MM.1S (cell line): ENCODE measurements around the gene FAM90A26.
"Not testable (repeated sequence)": the region's sequence is repeated elsewhere in the genome, so short reads cannot be mapped to it uniquely, and the experiment has no call there.

Experiments used
- DNase-seq: peaks from one replicate; pipeline ENCODE4 v3.0.0-alpha.2; 2015
- H2AFZ ChIP-seq: fragments of 300-600 bp; sonication (generic); 2 replicates; pipeline ENCODE4 v1.6.0; 2016; ENCODE audit warnings: antibody characterized with exemption, low read length
- H3F3A ChIP-seq: fragments of 300-600 bp; sonication (generic); 2 replicates; pipeline ENCODE4 v1.6.1; 2016; ENCODE audit warnings: mild to moderate bottlenecking, antibody characterized with exemption, low read length, moderate library complexity, mixed read lengths; ENCODE audit not compliant: insufficient read depth
- H3K27ac ChIP-seq: fragments of 300-600 bp; sonication (generic); 2 replicates; pipeline ENCODE4 v1.5.1; 2016; ENCODE audit warnings: mild to moderate bottlenecking, low read length
- H3K27me3 ChIP-seq: fragments of 300-600 bp; sonication (generic); replicated peaks from 2 replicates; pipeline ENCODE4 v1.6.0; 2016; ENCODE audit warnings: low read length; ENCODE audit not compliant: insufficient read depth
- H3K36me3 ChIP-seq: fragments of 300-600 bp; sonication (generic); replicated peaks from 2 replicates; pipeline ENCODE4 v1.6.1; 2016; ENCODE audit warnings: mild to moderate bottlenecking, low read length, mixed read lengths; ENCODE audit not compliant: insufficient read depth
- H3K4me1 ChIP-seq: fragments of 300-600 bp; sonication (generic); 2 replicates; pipeline ENCODE4 v1.6.1; 2016; ENCODE audit warnings: low read length, mixed read lengths
- H3K4me2 ChIP-seq: fragments of 300-600 bp; sonication (generic); 2 replicates; pipeline ENCODE4 v1.6.0; 2016; ENCODE audit warnings: low read depth, low read length
- H3K4me3 ChIP-seq: fragments of 300-600 bp; sonication (generic); 2 replicates; pipeline ENCODE4 v1.5.1; 2016; ENCODE audit warnings: low read length, mixed read lengths
- H3K79me2 ChIP-seq: fragments of 300-600 bp; sonication (generic); 2 replicates; pipeline ENCODE4 v1.6.1; 2016; ENCODE audit warnings: mixed run types, low read length, mixed read lengths
- H3K9ac ChIP-seq: fragments of 300-600 bp; sonication (generic); 2 replicates; pipeline ENCODE4 v1.6.1; 2016; ENCODE audit warnings: low read length, mixed read lengths
- H3K9me2 ChIP-seq: fragments of 300-600 bp; sonication (generic); replicated peaks from 2 replicates; pipeline ENCODE4 v1.6.1; 2016; ENCODE audit warnings: mild to moderate bottlenecking, low read length, mixed read lengths; ENCODE audit not compliant: insufficient read depth
- H3K9me3 ChIP-seq: fragments of 300-600 bp; sonication (generic); replicated peaks from 2 replicates; pipeline ENCODE4 v1.6.1; 2016; ENCODE audit warnings: mild to moderate bottlenecking, low read length, mixed read lengths; ENCODE audit not compliant: insufficient read depth
- H4K20me1 ChIP-seq: fragments of 300-600 bp; sonication (generic); 2 replicates; pipeline ENCODE4 v1.6.1; 2016; ENCODE audit warnings: mild to moderate bottlenecking, low read length, moderate library complexity, mixed read lengths; ENCODE audit not compliant: insufficient read depth
- EZH2 ChIP-seq: fragments of 300-600 bp; sonication (generic); optimal IDR thresholded peaks from 2 replicates; pipeline ENCODE3; 2017; ENCODE audit warnings: low read depth, mild to moderate bottlenecking, antibody characterized with exemption, low read length, mixed read lengths
- EZH2phosphoT487 ChIP-seq: fragments of 300-600 bp; sonication (generic); IDR thresholded peaks from 2 replicates; pipeline ENCODE4 v1.6.1; 2018; ENCODE audit warnings: antibody characterized with exemption, low read length
- TF ChIP-seq, protein P1 (sequence below): fragments of 300-600 bp; sonication (generic); IDR thresholded peaks from 2 replicates; pipeline ENCODE4 v1.5.1; 2016; ENCODE audit warnings: antibody characterized with exemption, low read length, mixed read lengths

The FAM90A26 gene

DNA sequence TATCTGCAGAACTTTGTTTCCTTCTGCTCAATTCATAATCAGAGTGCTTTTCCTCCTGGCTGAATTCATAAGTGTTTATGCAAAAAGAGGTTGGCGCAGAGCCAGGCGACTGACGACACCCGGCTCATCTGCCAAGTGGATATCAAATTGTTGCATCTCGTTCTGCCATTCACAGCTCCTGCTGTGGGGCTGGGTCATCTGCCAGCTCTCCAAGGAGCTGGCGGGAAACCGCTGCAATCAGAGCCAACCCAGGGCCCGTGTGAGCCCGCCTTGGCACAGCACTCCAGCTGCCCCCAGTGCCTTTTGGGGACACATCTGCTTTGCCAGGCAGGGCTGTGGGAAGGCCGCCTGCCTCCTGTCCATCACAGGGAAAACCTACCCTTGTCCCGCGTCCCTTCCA lies 35.7 kb upstream of the FAM90A26 start:
- not testable (repeated sequence) for H3K9me2 ChIP-seq, H3K27ac ChIP-seq, H4K20me1 ChIP-seq, H2AFZ ChIP-seq, H3K36me3 ChIP-seq, H3K79me2 ChIP-seq, H3K4me3 ChIP-seq, H3F3A ChIP-seq, H3K4me2 ChIP-seq, H3K27me3 ChIP-seq, H3K9ac ChIP-seq, DNase-seq, H3K4me1 ChIP-seq, H3K9me3 ChIP-seq

DNA sequence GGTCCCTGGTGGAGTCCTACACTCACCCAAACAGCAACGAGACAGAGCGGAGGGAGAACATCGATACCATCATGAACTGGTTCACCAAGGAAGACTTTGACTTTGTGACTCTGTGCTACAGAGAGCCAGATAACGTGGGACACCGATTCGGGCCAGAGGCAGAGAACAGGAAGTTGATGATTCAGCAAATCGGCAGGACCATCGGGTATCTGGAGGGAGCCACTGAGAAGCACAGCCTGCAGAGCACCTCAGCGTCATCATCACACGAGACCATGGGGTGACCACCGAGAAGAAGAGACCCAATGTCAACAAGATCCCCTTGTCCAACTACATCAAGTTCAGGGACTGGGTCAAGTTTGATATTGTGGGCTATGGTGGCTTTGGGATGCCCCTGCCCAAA lies 29.2 kb upstream of the FAM90A26 start:
- not testable (repeated sequence) for DNase-seq, H3K36me3 ChIP-seq, H3K9me3 ChIP-seq, H3F3A ChIP-seq, H3K79me2 ChIP-seq, H3K9me2 ChIP-seq, H3K27me3 ChIP-seq, H2AFZ ChIP-seq, H3K9ac ChIP-seq, H3K4me3 ChIP-seq, H3K4me1 ChIP-seq, H4K20me1 ChIP-seq, H3K27ac ChIP-seq, H3K4me2 ChIP-seq

GRCh38 chr4:9142786-9143185 lies 27.4 kb upstream of the FAM90A26 start:
- not testable (repeated sequence) for H3K9me2 ChIP-seq, H3K4me1 ChIP-seq, H3K27me3 ChIP-seq, H3K36me3 ChIP-seq, H4K20me1 ChIP-seq, H3F3A ChIP-seq, H3K9me3 ChIP-seq, DNase-seq, H3K4me2 ChIP-seq, H3K9ac ChIP-seq, H3K79me2 ChIP-seq, H3K4me3 ChIP-seq, H2AFZ ChIP-seq, H3K27ac ChIP-seq

- DNase-seq: no peak
- Histone ChIP-seq H3K27ac (no peak overlapping the region), H3K4me2 (no peak overlapping the region), H3K9me3 (no peaks in the 10 kb centered on the region), H3K27me3 (no peaks in the 10 kb centered on the region), H2AFZ (no peak overlapping the region), H3K4me3 (no peak overlapping the region), H3K9me2 (no peaks in the 10 kb centered on the region), H4K20me1 (no peaks in the 10 kb centered on the region), H3K4me1 (no peaks in the 10 kb centered on the region), H3K9ac (no peak overlapping the region), H3F3A (no peaks in the 10 kb centered on the region), H3K79me2 (no peaks in the 10 kb centered on the region), H3K36me3 (no peaks in the 10 kb centered on the region)
- no peak for TF ChIP-seq EZH2phosphoT487
- TF ChIP-seq, protein P1, sequence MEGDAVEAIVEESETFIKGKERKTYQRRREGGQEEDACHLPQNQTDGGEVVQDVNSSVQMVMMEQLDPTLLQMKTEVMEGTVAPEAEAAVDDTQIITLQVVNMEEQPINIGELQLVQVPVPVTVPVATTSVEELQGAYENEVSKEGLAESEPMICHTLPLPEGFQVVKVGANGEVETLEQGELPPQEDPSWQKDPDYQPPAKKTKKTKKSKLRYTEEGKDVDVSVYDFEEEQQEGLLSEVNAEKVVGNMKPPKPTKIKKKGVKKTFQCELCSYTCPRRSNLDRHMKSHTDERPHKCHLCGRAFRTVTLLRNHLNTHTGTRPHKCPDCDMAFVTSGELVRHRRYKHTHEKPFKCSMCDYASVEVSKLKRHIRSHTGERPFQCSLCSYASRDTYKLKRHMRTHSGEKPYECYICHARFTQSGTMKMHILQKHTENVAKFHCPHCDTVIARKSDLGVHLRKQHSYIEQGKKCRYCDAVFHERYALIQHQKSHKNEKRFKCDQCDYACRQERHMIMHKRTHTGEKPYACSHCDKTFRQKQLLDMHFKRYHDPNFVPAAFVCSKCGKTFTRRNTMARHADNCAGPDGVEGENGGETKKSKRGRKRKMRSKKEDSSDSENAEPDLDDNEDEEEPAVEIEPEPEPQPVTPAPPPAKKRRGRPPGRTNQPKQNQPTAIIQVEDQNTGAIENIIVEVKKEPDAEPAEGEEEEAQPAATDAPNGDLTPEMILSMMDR: no peak
- no peak for TF ChIP-seq EZH2
Measured at GRCh38 chr4:9143421-9144080, 26.7 kb upstream of the FAM90A26 start.

DNA sequence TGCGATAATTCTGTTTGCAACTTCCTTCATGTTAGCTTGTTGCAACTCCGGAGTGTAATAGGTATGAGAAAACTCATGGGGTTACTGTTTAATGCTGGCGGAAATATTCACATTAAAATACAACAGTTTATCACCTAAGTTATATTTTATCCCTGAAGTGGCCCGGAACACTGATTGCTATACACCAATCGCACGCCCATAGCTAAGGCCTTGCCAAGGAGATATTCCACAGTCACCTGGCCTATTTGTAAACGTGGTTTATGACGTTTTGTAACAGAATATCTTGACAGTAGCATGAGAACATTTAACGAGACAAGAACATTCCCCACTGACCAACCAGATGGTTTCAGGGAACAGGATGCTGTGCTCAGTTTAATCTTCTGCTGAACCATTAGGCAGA lies 23.2 kb upstream of the FAM90A26 start:
- Histone ChIP-seq H3F3A (no peaks in the 10 kb centered on the region), H3K4me3 (no peak overlapping the region), H3K79me2 (no peaks in the 10 kb centered on the region), H3K27me3 (no peaks in the 10 kb centered on the region), H3K9ac (no peak overlapping the region), H3K27ac (no peak overlapping the region), H3K9me2 (no peaks in the 10 kb centered on the region), H2AFZ (no peak overlapping the region), H3K4me1 (no peaks in the 10 kb centered on the region), H3K9me3 (no peaks in the 10 kb centered on the region), H3K36me3 (no peaks in the 10 kb centered on the region), H4K20me1 (no peaks in the 10 kb centered on the region), H3K4me2 (no peak overlapping the region)
- no peak for DNase-seq
- no peak for TF ChIP-seq EZH2phosphoT487
- no peak for TF ChIP-seq EZH2
- TF ChIP-seq, protein P1: no peak

- not testable (repeated sequence) for H3K9me2 ChIP-seq, H3K4me1 ChIP-seq, H3K79me2 ChIP-seq, H4K20me1 ChIP-seq, H3K36me3 ChIP-seq, DNase-seq, H3F3A ChIP-seq, H3K9ac ChIP-seq, H2AFZ ChIP-seq, H3K4me2 ChIP-seq, H3K27me3 ChIP-seq, H3K27ac ChIP-seq, H3K4me3 ChIP-seq, H3K9me3 ChIP-seq
Measured at GRCh38 chr4:9147368-9147767, 22.8 kb upstream of the FAM90A26 start.
